PC-3 (cell line): ENCODE data around the gene ULBP1.

Source experiments
- EZH2 ChIP-seq: fragments of 300-600 bp; sonication (generic); IDR thresholded peaks from one replicate; pipeline ENCODE4 v1.6.1; 2017; ENCODE audit warnings: antibody characterized with exemption, mild to moderate bottlenecking, low read length; ENCODE audit not compliant: unreplicated experiment
- TF ChIP-seq, protein P1 (sequence below): fragments of 300-600 bp; sonication (generic); conservative IDR thresholded peaks from 2 replicates; pipeline ENCODE4 v1.5.1; 2017; ENCODE audit warnings: antibody characterized with exemption, low read depth, mild to moderate bottlenecking, low read length

DNA sequence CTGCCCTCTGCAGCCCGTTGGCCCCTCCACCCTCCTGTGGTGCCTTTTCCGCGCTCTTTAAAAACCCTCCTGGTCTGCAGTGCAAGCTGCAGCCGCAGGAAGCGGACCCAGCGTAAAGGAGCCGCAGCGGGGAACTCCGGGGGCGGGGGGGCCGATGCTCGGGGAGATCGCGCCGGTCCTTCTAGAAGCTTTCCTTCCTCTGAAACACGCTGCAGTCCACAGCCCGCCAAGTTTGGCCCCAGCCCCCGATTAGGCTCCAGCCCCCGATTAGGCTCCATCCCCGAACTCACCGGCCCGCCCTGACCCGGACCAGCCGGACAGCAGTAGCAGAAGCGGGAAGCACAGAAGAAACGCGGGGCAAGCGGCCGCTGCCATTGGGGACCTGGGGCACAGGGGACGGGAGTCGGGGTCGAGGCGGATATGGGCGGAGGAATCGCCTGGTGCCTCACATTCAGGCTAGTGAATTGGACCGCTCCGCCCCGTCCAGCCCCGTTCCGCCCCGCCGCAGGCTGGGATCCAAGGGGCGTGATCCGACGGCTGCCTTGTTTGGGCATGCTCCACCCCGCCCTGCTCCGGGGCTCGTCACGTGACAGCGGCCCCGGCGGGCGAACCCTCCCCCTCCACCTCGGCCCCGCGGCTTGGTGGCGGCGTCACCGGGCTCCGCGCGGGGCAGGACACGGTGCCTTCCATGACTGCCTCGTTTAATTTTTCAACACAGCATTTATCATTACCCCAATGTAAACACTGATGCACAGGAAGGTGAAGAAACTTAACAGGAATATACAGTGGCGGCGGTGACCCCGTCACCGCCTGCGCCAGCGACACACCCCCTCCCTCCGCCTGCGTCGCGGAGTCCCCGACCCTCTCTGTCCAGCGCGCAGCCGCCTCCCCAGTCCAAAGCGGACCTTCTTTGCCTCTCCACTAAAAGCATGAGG is 41.3 kb downstream of the ULBP1 start:
- TF ChIP-seq, protein P1, sequence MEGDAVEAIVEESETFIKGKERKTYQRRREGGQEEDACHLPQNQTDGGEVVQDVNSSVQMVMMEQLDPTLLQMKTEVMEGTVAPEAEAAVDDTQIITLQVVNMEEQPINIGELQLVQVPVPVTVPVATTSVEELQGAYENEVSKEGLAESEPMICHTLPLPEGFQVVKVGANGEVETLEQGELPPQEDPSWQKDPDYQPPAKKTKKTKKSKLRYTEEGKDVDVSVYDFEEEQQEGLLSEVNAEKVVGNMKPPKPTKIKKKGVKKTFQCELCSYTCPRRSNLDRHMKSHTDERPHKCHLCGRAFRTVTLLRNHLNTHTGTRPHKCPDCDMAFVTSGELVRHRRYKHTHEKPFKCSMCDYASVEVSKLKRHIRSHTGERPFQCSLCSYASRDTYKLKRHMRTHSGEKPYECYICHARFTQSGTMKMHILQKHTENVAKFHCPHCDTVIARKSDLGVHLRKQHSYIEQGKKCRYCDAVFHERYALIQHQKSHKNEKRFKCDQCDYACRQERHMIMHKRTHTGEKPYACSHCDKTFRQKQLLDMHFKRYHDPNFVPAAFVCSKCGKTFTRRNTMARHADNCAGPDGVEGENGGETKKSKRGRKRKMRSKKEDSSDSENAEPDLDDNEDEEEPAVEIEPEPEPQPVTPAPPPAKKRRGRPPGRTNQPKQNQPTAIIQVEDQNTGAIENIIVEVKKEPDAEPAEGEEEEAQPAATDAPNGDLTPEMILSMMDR = no peak
- no peak for TF ChIP-seq EZH2
